ENCODE measurements around the gene MTCL3.

The MTCL3 gene

GRCh38 chr6:127518710-127519468, at the start of gene MTCL3:
Gene MTCL3 (minus strand): TSS chr6:127519335.
- in situ Hi-C loops (cut with MboI; ENCODE audit: low sequenced_read_pairs), result no loop called here

DNA sequence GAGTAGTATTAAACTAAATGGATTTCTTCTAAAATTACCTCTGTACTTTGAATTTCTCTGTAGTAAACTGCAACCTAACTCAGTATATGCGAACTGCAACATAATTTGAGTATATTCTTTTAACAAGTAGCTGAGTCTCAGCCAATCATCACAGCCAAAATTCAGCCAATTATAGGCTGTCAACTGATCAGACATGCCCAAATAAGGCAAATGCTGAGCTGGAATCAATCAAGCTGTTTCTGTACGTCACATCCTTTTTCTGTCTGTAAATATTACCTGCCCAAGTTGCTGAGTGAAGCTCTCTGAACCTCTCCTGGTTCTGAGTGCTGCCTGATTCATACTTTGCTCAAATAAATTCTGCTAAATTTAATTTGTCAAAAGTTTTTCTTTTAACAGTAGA, 48.3 kb upstream of the MTCL3 start:
- in situ Hi-C loops (cut with MboI; ENCODE audit: low sequenced_read_pairs), result no loop called here

GRCh38 chr6:127566651-127567050, 47.5 kb upstream of the MTCL3 start:
- in situ Hi-C loops (cut with MboI; ENCODE audit: low sequenced_read_pairs), result no loop called here

- in situ Hi-C loops (cut with MboI; ENCODE audit: low sequenced_read_pairs), result no loop called here
These were observed 47.0 kb upstream of the MTCL3 start for GRCh38 chr6:127566119-127566518.

- in situ Hi-C loops (cut with MboI; ENCODE audit: low sequenced_read_pairs), result no loop called here
These were observed 45.6 kb upstream of the MTCL3 start for GRCh38 chr6:127564761-127565160.

- in situ Hi-C loops (cut with MboI; ENCODE audit: low sequenced_read_pairs), result no loop called here
These were observed 42.5 kb upstream of the MTCL3 start for GRCh38 chr6:127561660-127562059.

DNA sequence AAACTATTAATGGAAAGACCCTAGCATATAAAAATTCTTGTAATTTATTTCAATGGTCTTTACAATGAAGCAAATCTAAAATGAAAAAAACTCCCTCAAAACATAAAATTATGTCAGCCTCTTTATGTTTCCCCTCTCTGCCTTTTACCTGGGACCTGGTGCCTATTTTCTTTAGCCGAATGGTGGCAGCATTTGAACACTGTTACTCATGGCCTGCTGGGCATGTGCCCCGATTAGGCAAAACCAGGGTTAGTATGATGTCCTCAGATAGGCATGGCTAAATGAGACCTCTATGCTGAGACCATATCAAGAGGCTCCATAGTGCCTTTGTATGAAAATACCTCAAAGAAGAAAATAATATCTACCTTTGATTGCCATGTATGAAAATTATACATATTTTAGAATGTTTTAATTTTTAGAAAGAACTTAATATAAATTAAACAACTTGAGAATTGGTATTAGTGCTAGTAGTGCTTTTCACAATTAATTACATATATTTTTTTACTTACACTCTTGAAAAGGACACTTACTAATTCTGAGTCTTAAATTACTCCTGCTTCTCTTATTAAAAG, 35.4 kb upstream of the MTCL3 start:
- in situ Hi-C loops (cut with MboI; ENCODE audit: low sequenced_read_pairs), result no loop called here

DNA sequence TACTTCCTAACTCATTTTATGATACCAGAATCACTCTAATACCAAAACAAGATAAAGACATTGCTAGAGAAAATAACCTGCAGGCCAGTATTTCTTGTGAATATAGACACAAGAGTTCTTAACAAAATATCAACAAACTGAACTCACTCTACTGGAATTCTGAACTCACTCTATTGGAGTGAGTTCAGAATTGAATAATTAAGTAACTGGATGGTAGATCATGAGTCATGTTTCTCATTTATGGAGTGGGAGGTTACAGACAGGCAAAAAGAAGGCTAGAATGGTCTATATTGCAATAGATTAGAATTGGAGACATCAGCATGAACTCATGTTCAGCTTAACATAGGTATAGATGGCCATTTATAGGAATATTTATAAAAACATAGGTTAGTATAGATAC, 31.3 kb upstream of the MTCL3 start:
- in situ Hi-C loops (cut with MboI; ENCODE audit: low sequenced_read_pairs), result no loop called here

GRCh38 chr6:127547904-127548649, 28.9 kb upstream of the MTCL3 start:
- in situ Hi-C loops (cut with MboI; ENCODE audit: low sequenced_read_pairs), result no loop called here

DNA sequence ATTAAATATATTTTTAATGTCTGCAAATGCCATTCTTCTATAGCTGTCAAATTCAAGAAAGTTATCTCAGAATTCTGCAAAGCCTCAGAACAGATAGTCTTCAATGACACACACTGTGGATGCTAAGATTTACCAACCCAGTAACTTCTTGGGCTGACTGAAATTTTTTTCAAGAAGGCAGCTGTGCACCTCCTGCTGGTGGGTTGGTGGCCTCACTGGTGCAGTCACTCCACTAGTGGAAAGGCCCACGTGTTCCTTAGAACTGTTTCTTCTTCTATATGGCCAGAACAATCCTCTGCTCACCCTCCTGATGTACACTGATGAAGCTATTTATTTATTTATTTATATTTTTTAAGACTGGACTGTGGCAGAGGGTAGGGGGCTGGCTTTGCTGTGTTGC, 28.1 kb upstream of the MTCL3 start:
- in situ Hi-C loops (cut with MboI; ENCODE audit: low sequenced_read_pairs), result no loop called here

DNA sequence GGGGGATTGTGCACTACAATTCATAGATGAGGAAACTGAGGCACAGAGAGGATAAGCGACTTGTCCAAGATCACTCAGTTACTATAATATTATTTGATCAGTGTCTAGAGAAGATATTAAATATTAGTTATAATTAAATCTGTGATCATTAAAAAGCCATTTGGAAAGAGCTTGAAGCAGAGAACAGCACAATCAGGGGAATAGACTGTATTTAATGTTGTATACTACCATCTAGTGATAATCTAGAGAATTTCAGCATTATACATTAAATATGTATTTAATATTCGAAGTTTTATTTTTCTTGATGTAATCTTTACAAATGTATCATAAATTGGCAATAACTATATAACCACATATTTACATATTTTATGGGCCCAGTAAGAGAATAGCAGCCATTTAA, 20.1 kb upstream of the MTCL3 start:
- in situ Hi-C loops (cut with MboI; ENCODE audit: low sequenced_read_pairs), result no loop called here

- in situ Hi-C loops (cut with MboI; ENCODE audit: low sequenced_read_pairs), result no loop called here
These were observed 19.7 kb upstream of the MTCL3 start for GRCh38 chr6:127538750-127539264.

GRCh38 chr6:127533736-127534135, 14.6 kb upstream of the MTCL3 start:
- in situ Hi-C loops (cut with MboI; ENCODE audit: low sequenced_read_pairs), result no loop called here

DNA sequence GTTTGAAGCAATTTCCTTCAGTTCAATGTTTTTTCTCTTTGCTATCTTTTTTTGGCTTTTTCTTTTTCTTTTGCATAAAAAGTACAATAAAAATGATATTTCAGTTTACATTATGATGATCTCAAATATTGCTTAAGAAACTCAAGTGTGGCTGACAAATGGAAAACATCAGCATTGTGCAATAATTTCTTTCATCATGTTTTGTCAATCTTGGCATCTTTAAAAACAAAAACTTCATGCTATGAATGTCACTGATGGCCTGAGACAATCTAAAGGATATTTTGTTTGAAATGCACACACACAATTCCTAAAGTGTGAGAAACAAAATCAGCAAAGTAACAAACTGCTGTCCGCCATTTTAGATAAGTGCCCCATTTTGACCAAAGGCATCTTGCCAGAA, 13.9 kb upstream of the MTCL3 start:
- in situ Hi-C loops (cut with MboI; ENCODE audit: low sequenced_read_pairs), result no loop called here

- in situ Hi-C loops (cut with MboI; ENCODE audit: low sequenced_read_pairs), result no loop called here
These were observed 3.6 kb upstream of the MTCL3 start for GRCh38 chr6:127522714-127523113.

GRCh38 chr6:127520066-127520465, 931 bp upstream of the MTCL3 start:
- in situ Hi-C loops (cut with MboI; ENCODE audit: low sequenced_read_pairs), result no loop called here

DNA sequence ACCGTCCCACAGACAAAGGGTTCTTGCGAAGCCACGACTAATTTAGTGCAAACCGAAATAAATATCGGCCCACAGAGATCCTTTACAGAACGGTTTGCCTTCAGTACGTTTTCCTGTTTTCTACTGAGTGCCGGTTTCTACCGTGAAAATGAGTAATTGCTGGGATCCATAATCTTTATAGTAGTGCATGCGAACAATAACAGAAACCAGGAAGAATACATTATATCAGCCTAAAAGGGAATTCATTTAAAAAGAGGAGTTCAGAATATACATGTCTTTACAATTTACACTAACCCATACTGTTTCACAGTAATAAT, 292 bp upstream of the MTCL3 start:
- in situ Hi-C loops (cut with MboI; ENCODE audit: low sequenced_read_pairs), result no loop called here

GRCh38 chr6:127518191-127518709, 885 bp downstream of the MTCL3 start:
- in situ Hi-C loops (cut with MboI; ENCODE audit: low sequenced_read_pairs), result no loop called here

DNA sequence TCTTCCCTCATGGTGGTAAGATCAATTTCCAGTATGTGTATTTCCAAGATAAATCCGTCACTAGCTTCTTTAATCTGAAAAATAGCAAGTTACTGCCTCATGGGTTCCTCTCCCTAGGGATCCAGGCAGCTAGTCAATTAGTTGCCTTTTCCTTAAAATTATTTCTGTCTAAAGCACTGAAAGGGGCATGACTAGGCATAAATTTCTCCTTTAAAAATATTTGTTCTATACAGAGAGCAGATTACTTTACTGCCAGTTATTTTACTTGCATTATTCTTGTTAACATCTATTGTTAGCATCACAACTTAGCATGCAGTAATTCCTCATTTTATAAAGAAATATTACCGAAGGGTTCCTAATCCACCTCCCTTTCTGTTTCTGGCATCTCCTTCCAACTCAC, 1.4 kb downstream of the MTCL3 start:
- in situ Hi-C loops (cut with MboI; ENCODE audit: low sequenced_read_pairs), result no loop called here

GRCh38 chr6:127516662-127517273, 2.4 kb downstream of the MTCL3 start:
- in situ Hi-C loops (cut with MboI; ENCODE audit: low sequenced_read_pairs), result no loop called here
